ENCODE results near the gene FOXA3. TPM values are rescaled to one million over a fixed set of nuclear protein-coding genes. Genes with fewer than 3 reads are reported as not detected.

The FOXA3 gene
- total and polyA plus RNA-seq, 2 of the 4 experiments (the other 2 are of a cell fraction) = not detected

DNA sequence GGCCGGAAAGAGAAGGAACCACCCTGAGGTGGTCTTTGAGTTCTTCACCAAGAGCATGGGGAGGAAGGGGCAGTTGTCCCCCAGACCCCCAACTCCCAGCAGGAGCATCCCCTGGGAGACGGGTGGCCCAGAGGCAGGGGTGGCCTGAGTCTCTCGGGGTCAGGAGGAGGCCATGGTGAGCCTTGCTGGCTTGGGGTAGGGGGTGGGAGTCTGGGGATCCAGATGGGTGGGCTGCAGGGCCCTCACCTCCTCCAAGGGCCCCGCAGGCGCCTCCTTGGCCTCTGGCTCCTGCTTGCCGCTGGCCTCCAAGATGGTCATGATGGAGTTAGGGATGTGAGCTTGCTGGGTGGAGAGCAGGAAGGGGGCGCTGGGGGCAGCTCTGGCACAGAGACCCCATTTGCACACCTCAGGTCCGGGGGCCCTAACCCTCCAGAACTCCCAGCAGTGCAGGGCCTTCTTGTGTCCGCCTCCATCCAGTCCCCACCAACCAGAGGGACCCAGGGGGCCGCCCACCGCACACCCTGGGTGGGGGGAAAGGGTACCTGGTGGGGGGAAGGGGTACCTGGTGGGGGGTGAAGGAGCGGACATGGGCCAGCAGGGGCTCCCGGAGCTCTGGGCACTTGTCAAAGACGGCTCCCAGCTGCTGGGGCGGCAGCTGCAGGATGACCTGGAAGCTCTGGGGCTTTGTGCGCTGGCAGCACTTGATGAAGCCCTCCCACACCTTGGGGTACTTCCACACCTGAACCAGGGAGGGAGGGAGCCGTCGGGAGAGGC is 47.7 kb upstream of the FOXA3 start:
- no peak overlapping the region for H2AK5ac ChIP-seq (ENCODE audit: low read depth, low read length)
- intact Hi-C loops (cut with micrococcal nuclease) (no loop called here), dilution Hi-C loops (cut with HindIII; ENCODE audit: low sequenced_read_pairs, unreplicated experiment) (no loop called here), in situ Hi-C loops (cut with MboI; ENCODE audit: low sequenced_read_pairs) (no loop called here)
- H4K8ac ChIP-seq (ENCODE audit: low read depth in 2 of 2, low read length in 2 of 2) = peak overlapping the region in 1 of 2 experiments; percentile 36; a peak in 1 of 4 replicates
- no peak overlapping the region for H3K9ac ChIP-seq (ENCODE audit: low read depth, low read length)
- no peak overlapping the region for H4K5ac ChIP-seq (ENCODE audit: low read depth, low read length)
- POLR2A ChIA-PET (ENCODE audit: unreplicated experiment) = interaction anchor here (0.6 kb wide), 1 partner anchor 34 kb away, joined by 14 read pairs; the partner anchor contains the start of gene DMPK
- WGBS, 2 experiments (ENCODE audit: extremely low coverage in 2 of 2, insufficient read length in 1 of 2) = 55% methylated on average over 6 of the region's 18 CpGs; no CpG with 5 or more reads in 1 of the 2 experiments
- H3K27ac ChIP-seq (ENCODE audit: insufficient read depth, low read length) = no peak overlapping the region
- H3K18ac ChIP-seq (ENCODE audit: low read depth, low read length) = no peak overlapping the region
- no peak for DNase-seq
- BruUV-seq (replicated peaks) = no TSS peak
- no peak overlapping the region for H2BK20ac ChIP-seq (ENCODE audit: low read depth, low read length)
- no peak overlapping the region for H2BK5ac ChIP-seq (ENCODE audit: low read depth, low read length, poor library complexity, severe bottlenecking)
- H3K79me1 ChIP-seq (ENCODE audit: low read depth in 1 of 2, low read length in 2 of 2) = no peaks in the 10 kb centered on the region; a peak in 1 of 4 replicates
- no peaks in the 10 kb centered on the region for H3K9me1 ChIP-seq (ENCODE audit: insufficient read depth, low read length)
- H3K4me1 ChIP-seq (ENCODE audit: control insufficient read depth, insufficient read depth, low read length) = no peaks in the 10 kb centered on the region
- H4K20me1 ChIP-seq (ENCODE audit: insufficient read depth, low read length) = peaks cover 9% of the 10 kb centered on the region
- no peak overlapping the region for H3K56ac ChIP-seq (ENCODE audit: extremely low read depth, insufficient read depth, low read length)
- H2AK9ac ChIP-seq (replicated peaks; ENCODE audit: low read depth, low read length, poor library complexity) = peak overlapping the region; percentile 42
- H4K91ac ChIP-seq (ENCODE audit: insufficient read depth, low read depth, low read length) = no peak overlapping the region
- H3K4ac ChIP-seq (ENCODE audit: low read depth, low read length) = peak overlapping the region; percentile 25; the same call in 1 of the 2 replicates
- peaks cover 27% of the 10 kb centered on the region for H3K36me3 ChIP-seq (ENCODE audit: control insufficient read depth, insufficient read depth, low read length)
- no peak overlapping the region for H3K4me2 ChIP-seq (ENCODE audit: low read depth, low read length)
- no peak overlapping the region for H3K4me3 ChIP-seq (ENCODE audit: insufficient read depth, low read depth, low read length)
- no peaks in the 10 kb centered on the region for H3K27me3 ChIP-seq (ENCODE audit: control insufficient read depth, insufficient read depth, low read length)
- H2BK120ac ChIP-seq (ENCODE audit: low read depth, low read length) = no peak overlapping the region
- no peak overlapping the region for H2BK15ac ChIP-seq (ENCODE audit: low read depth, low read length)
- H3K23ac ChIP-seq (ENCODE audit: low read depth, low read length) = 0 out of 2 replicates have a peak overlapping the region, but pooled peaks have one; percentile 13
- no peak for ATAC-seq (ENCODE audit: low read depth)
- no peaks in the 10 kb centered on the region for H3K9me3 ChIP-seq (ENCODE audit: control insufficient read depth, insufficient read depth, low read length)
- no peak overlapping the region for H2AFZ ChIP-seq (replicated peaks; ENCODE audit: low read length, poor library complexity)
- CTCF ChIA-PET = interaction anchor here (0.5 to 1.6 kb wide), 9 partner anchors 10 to 1518 kb away, joined by 3 to 7 read pairs (median 4); partner anchors contain the start of genes SIX5 and SNRPD2
- H3K14ac ChIP-seq (replicated peaks; ENCODE audit: low read depth, low read length) = no peak overlapping the region
- no peak for TF ChIP-seq NFE2L2 (IDR thresholded peaks at IDR 0.05; ENCODE audit: low read depth, low read length)
- TF ChIP-seq RAD21 (IDR thresholded peaks at IDR 0.05; ENCODE audit: low read length) = no peak
- no peak for TF ChIP-seq USF2 (IDR thresholded peaks at IDR 0.05; ENCODE audit: low read depth, low read length)
- TF ChIP-seq MAFK (IDR thresholded peaks at IDR 0.05; ENCODE audit: low read depth, low read length) = no peak
- TF ChIP-seq BHLHE40 (IDR thresholded peaks at IDR 0.05; ENCODE audit: low read depth, low read length) = no peak
- TF ChIP-seq RCOR1 (IDR thresholded peaks at IDR 0.05; ENCODE audit: insufficient replicate concordance, low read length) = no peak
- TF ChIP-seq POLR2A (IDR thresholded peaks at IDR 0.05; ENCODE audit: low read depth, low read length) = no peak
- no peak for TF ChIP-seq MXI1 (IDR thresholded peaks at IDR 0.05; ENCODE audit: borderline replicate concordance, low read depth, low read length)
- TF ChIP-seq RFX5 (IDR thresholded peaks at IDR 0.05; ENCODE audit: low read depth, low read length) = no peak
- no peak for TF ChIP-seq CTCF (conservative IDR thresholded peaks at IDR 0.05; ENCODE audit: low read depth, low read length)
- no peak for TF ChIP-seq MAZ (IDR thresholded peaks at IDR 0.05; ENCODE audit: borderline replicate concordance, low read depth, low read length)
- no peak for TF ChIP-seq CEBPB (IDR thresholded peaks at IDR 0.05; ENCODE audit: low read depth, low read length)
- no peak for TF ChIP-seq SMC3 (IDR thresholded peaks at IDR 0.05; ENCODE audit: low read depth, low read length)
- TF ChIP-seq, protein P1, sequence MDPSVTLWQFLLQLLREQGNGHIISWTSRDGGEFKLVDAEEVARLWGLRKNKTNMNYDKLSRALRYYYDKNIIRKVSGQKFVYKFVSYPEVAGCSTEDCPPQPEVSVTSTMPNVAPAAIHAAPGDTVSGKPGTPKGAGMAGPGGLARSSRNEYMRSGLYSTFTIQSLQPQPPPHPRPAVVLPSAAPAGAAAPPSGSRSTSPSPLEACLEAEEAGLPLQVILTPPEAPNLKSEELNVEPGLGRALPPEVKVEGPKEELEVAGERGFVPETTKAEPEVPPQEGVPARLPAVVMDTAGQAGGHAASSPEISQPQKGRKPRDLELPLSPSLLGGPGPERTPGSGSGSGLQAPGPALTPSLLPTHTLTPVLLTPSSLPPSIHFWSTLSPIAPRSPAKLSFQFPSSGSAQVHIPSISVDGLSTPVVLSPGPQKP (IDR thresholded peaks at IDR 0.05; ENCODE audit: borderline replicate concordance, low read depth, low read length) = no peak

All from IMR-90 (cell line).